SK-MEL-5 (cell line): ENCODE measurements around the gene SLC12A9. TPM values are rescaled to one million over a fixed set of nuclear protein-coding genes. Genes with fewer than 3 reads are reported as not detected.

Experiments used
- DNase-seq: peaks from one replicate; pipeline ENCODE4 v3.0.0-alpha.2; 2016; ENCODE audit warnings: low read depth, low spot score
- in situ Hi-C: cut with HindIII; loops from 2 replicates; pipeline ENCODE4 v1.10.0; 2016; ENCODE audit warnings: low sequenced_read_pairs, high pct_unique_total_duplicates, low pct_unique_long_range_greater_than_20kb
- total RNA-seq: library from RNA; depleted of rRNA; stranded (reverse); fragments of >200 nt; shearing (Covaris generic); gene quantifications from 2 replicates; pipeline ENCODE4 v1.2.3, GENCODE V29; 2014

Gene SLC12A9
- total RNA-seq, 1 experiment from 2014 or later = 13.1 TPM

- in situ Hi-C loops = no loop called here
- DNase-seq = no peak
Measured at GRCh38 chr7:100875356-100875751, 22.8 kb downstream of the SLC12A9 start.

DNA sequence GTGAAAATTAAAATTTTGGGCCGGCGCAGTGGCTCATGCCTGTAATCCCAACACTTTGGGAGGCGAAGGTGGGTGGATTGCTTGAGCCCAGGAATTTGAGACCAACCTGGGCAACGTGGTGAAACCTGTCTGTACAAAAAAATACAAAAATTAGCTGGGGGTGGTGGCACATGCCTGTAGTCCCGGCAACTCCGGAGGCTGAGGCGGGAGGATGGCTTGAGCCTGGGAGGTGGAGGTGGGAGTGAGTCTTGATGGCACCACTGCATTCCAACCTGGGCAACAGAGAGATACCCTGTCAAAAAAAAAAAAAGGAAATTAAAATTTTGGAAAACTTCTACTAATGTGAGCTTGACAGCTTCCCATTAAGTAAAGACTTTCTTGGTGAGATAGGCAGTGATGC, 25.5 kb downstream of the SLC12A9 start:
- no peak for DNase-seq
- in situ Hi-C loops = no loop called here

GRCh38 chr7:100878685-100879084, 26.2 kb downstream of the SLC12A9 start:
- in situ Hi-C loops = no loop called here
- no peak for DNase-seq

DNA sequence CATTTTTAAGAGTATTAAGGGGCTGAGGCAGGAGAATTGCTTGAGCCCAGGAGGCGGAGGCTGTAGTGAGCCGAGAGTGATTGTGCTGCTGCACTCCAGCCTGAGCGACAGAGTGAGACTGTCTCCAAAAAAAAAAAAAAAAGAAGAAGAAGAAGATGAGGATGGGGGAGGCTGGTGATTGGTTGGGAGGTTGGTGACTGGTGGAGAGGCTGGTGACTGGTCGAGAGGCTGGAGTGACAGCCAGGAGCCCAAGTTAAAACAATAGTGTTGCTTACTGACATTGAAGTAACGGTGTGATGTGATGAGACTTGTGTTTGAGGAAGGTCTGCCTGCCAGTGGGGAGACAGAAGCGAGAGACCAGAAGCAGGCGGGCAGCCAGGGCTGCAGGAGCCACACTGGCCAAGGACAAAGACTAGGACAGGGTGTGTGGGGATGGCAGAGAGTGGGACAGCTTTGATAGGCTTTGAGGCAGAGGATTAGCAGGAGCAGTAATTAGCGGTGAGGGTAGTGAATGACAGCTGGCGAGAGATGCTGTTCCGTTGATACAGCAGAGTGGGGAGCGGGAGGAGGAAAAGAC, 27.3 kb downstream of the SLC12A9 start:
- in situ Hi-C loops = no loop called here

DNA sequence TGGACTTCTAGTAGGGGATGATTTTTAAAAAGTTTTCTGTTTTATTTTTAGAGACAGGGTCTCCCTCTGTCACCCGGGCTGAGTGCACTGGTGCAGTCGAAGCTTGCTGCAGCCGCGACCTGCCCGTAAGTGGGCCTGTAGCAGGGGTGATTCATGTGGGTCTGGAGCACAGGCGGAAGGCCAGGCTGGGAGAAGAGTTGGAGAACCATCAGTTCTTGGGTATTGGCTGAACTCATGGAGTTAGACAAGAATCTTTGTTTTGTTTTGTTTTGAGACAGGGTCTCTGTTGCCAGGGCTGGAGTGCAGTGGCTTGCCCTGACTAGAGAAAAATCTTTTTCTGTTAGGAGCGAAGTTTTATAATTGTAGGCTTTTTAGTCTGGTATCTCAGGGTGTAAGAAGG, 28.1 kb downstream of the SLC12A9 start:
- in situ Hi-C loops = no loop called here
- no peak for DNase-seq

More for the DNA sequence above, 27.3 kb downstream of the SLC12A9 start:
- DNase-seq = no peak

GRCh38 chr7:100881136-100881535, 28.6 kb downstream of the SLC12A9 start:
- in situ Hi-C loops = no loop called here
- no peak for DNase-seq

GRCh38 chr7:100882201-100882600, 29.7 kb downstream of the SLC12A9 start:
- in situ Hi-C loops = no loop called here
- no peak for DNase-seq

GRCh38 chr7:100882785-100883526, 30.4 kb downstream of the SLC12A9 start:
- DNase-seq = no peak
- in situ Hi-C loops = no loop called here

- in situ Hi-C loops = no loop called here
Measured at GRCh38 chr7:100884736-100885439, 32.4 kb downstream of the SLC12A9 start.

DNA sequence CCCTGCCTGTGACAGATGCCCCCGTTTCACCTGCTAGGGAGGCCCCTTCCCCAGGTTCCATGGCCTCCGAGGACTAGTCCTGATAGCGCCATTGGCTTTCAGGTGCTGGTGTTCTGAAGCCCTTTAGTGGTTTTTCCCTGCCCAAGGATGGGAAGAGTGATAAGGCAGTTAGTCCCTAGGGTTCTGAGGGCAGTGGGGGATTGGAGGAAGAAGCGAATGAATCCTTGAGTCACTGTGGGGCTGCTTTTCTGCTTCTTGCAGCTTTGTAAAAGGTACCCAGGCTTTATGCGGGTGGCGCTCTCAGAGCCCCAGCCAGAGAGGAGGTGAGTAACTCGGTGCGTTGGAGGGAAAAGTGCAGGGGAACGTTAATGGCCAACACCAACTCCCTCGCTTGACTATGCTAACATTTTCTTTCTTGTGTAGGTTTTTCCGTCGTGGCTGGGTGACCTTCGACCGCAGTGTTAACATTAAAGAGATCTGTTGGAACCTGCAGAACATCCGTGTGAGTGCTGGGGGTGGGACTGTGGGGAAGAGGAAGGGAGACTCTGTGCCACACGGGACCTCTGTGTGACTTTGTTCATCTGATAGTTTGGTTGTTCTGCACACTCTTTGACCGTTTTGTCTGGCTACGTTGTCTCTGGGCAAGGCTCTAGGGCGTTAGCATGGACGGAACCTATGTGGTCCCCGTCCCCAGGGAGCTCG, 33.1 kb downstream of the SLC12A9 start:
- in situ Hi-C loops = no loop called here
- no peak for DNase-seq

More at GRCh38 chr7:100884736-100885439, 32.4 kb downstream of the SLC12A9 start:
- no peak for DNase-seq

DNA sequence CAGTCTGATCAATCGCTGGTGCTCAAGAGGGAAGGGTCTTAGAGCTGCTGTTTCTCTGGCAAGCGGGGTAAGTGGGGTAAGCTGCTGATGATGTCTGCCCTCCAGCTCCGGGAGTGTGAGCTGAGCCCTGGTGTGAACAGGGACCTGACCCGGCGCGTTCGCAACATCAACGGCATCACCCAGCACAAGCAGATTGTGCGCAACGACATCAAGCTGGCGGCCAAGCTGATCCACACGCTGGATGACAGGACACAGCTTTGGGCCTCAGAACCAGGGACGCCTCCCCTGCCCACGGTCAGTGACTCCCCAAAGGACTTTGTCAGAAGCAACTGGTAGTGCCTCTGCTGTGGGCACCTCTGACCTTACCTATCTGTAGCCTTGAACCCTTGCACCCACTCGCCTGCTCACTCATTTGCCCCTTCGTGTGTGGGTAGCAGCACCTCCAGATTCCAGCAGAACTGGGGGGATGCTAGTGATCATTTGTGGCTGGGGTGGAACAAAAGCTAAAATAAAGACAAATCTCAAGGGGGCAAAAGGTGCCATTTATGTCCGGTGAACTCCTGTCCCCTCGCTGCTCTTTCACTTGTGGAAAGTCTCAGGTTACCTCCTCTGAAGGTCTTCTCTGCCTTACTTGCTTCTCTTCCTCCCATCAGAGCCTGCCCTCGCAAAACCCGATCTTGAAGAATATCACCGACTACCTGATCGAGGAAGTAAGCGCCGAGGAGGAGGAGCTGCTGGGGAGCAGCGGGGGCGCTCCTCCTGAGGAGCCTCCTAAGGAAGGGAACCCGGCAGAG, 33.8 kb downstream of the SLC12A9 start:
- no peak for DNase-seq
- in situ Hi-C loops = no loop called here

DNA sequence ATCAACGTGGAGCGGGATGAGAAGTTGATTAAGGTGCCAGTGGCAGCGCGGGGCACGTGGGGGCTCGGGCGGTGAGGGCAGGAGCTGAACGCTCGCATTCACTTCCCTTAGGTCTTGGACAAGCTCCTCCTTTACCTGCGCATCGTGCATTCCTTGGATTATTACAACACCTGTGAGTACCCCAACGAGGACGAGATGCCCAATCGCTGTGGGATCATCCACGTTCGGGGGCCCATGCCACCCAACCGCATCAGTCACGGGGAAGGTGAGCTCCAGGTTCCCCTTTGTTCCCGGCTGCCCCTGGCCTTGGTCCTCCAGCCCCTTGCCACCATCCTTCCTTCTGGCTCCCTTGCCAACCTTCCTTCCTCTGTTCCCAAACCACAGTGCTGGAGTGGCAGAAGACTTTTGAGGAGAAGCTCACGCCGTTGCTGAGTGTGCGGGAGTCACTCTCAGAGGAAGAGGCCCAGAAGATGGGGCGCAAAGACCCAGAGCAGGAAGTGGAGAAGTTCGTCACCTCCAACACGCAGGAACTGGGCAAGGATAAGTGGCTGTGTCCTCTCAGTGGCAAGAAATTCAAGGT, 34.5 kb downstream of the SLC12A9 start:
- in situ Hi-C loops = no loop called here
- no peak for DNase-seq

DNA sequence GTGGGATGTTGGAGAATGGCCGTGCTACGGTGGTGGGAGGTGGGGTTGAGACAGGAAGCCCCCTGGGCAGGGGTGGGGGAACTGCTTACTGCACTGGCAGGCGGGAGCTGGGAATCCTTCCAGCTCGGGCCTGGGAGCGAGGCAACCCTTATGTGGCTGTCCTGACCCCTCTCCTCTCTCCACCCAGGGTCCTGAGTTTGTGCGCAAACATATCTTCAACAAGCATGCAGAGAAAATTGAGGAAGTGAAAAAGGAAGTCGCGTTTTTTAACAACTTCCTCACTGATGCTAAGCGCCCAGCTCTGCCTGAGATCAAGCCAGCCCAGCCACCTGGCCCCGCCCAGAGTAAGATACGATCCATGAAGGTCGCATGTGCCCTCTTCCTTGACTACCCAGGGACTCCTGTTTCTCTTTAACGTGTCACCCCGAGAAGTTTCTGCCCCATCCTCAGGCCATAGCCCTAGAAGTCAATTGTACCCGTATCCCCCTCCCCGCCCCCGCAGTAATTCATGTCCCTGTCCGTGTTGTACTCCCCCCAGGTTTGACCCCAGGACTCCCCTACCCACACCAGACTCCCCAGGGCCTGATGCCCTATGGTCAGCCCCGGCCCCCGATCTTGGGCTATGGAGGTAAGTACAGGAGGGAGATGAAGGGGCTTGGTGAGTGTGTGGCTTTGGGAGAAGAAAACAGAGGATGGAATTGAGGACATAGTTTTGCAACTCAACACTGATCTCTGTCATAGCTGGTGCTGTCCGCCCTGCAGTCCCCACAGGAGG, 35.2 kb downstream of the SLC12A9 start:
- DNase-seq = no peak
- in situ Hi-C loops = no loop called here

DNA sequence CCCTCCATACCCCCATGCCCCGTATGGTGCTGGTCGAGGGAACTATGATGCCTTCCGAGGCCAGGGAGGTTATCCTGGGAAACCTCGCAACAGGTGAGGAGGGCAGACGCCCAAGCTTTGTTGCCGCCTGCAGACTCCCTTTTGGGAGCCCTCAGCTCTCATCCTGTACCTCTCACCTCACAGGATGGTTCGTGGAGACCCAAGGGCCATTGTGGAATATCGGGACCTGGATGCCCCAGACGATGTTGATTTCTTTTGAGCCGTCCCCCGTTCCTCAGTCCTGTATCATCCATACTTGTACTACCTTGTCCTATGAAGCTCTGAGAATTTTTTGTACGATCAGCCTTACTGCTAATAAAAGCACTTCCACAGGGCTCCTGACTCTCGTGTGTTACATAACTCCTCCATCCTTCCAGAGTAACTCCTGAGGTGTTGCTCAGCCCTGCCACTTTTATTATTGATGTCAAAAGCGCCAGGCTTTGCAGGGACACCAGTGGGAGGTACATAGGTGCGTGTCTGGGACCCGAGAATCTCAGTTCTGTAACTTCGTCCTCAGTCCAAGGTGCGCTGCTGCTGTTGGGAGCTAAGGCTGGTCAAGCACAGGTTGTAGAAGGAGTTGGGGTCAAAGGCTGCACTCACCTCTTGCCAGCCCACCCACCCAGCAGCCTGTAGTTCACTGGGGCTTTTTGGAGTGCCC, 35.9 kb downstream of the SLC12A9 start:
- in situ Hi-C loops = no loop called here

GRCh38 chr7:100888988-100889750, 36.7 kb downstream of the SLC12A9 start, which contains the start of gene UFSP1:
Gene UFSP1 (minus strand): TSS chr7:100889715. CDS start chr7:100889271, 444 bp downstream.
- in situ Hi-C loops = no loop called here
- DNase-seq = no peak

More for the DNA sequence above, 35.9 kb downstream of the SLC12A9 start:
- no peak for DNase-seq
